ENCODE data around the gene POU2AF3. TPM values are rescaled to one million over a fixed set of nuclear protein-coding genes. Genes with fewer than 3 reads are reported as not detected.

The POU2AF3 gene
- total RNA-seq, 1 experiment from 2014 or later, result not detected

Other genes starting within 250 kb of the POU2AF3 start
- gene POU2AF2, start 52.8 kb upstream of the POU2AF3 start, total RNA-seq (2014; rRNA removed; shearing (Covaris generic)), result not detected in 2 replicates
- gene POU2AF1, start 80.7 kb downstream of the POU2AF3 start, total RNA-seq (2014; rRNA removed; shearing (Covaris generic)), result not detected in 2 replicates
- gene BTG4, start 213.8 kb downstream of the POU2AF3 start, total RNA-seq (2014; rRNA removed; shearing (Covaris generic)), result not detected in 2 replicates
- not detected in 2 replicates for gene HOATZ, start 216.2 kb downstream of the POU2AF3 start, total RNA-seq (2014; rRNA removed; shearing (Covaris generic))
- gene LAYN, start 242.2 kb downstream of the POU2AF3 start, total RNA-seq (2014; rRNA removed; shearing (Covaris generic)), result 0.67 and 0.86 TPM in 2 replicates

All from SJCRH30 (cell line).